HG03565 (cell line): ENCODE measurements around the gene RPRD2.
"Not testable (repeated sequence)": the region's sequence is repeated elsewhere in the genome, so short reads cannot be mapped to it uniquely, and the experiment has no call there.

Source experiments
- ATAC-seq: cut with Tn5 transposase; IDR thresholded peaks from one replicate; pipeline ENCODE4 v1.9.1; 2021; ENCODE audit warnings: mild to moderate bottlenecking, moderate library complexity; ENCODE audit not compliant: unreplicated experiment

RPRD2 gene

GRCh38 chr1:150363426-150364230 lies at the start of gene RPRD2:
Gene RPRD2 (plus strand): TSS chr1:150364147. CDS start chr1:150364715, 568 bp downstream.
- ATAC-seq: peak; percentile 67

- ATAC-seq: not testable (repeated sequence)
These were observed 49.3 kb upstream of the RPRD2 start for GRCh38 chr1:150314691-150315090.

- no peak for ATAC-seq
These were observed 43.3 kb upstream of the RPRD2 start for GRCh38 chr1:150320667-150320978.

- no peak for ATAC-seq
These were observed 42.2 kb upstream of the RPRD2 start for GRCh38 chr1:150321826-150322166.

GRCh38 chr1:150322310-150322709 lies 41.6 kb upstream of the RPRD2 start:
- ATAC-seq: no peak

- no peak for ATAC-seq
These were observed 31.2 kb upstream of the RPRD2 start for GRCh38 chr1:150332651-150333290.

- ATAC-seq: no peak
These were observed 17.6 kb upstream of the RPRD2 start for GRCh38 chr1:150346316-150346715.

GRCh38 chr1:150352866-150353265 lies 11.1 kb upstream of the RPRD2 start:
- ATAC-seq: no peak

GRCh38 chr1:150362721-150363425 lies 1.1 kb upstream of the RPRD2 start:
- ATAC-seq: peak; percentile 0

GRCh38 chr1:150364231-150365003 lies 470 bp downstream of the RPRD2 start:
- ATAC-seq: no peak

- ATAC-seq: no peak
These were observed 2.0 kb downstream of the RPRD2 start for GRCh38 chr1:150365941-150366340.

- no peak for ATAC-seq
These were observed 2.7 kb downstream of the RPRD2 start for GRCh38 chr1:150366416-150367296.

GRCh38 chr1:150371110-150371509 lies 7.2 kb downstream of the RPRD2 start:
- ATAC-seq: no peak

- no peak for ATAC-seq
These were observed 8.6 kb downstream of the RPRD2 start for GRCh38 chr1:150372580-150372979.

GRCh38 chr1:150376110-150376509 lies 12.2 kb downstream of the RPRD2 start:
- no peak for ATAC-seq

- ATAC-seq: no peak
These were observed 19.8 kb downstream of the RPRD2 start for GRCh38 chr1:150383631-150384324.

GRCh38 chr1:150385537-150386445 lies 21.8 kb downstream of the RPRD2 start:
- no peak for ATAC-seq

GRCh38 chr1:150386592-150386991 lies 22.6 kb downstream of the RPRD2 start:
- ATAC-seq: no peak

GRCh38 chr1:150387200-150387599 lies 23.3 kb downstream of the RPRD2 start:
- ATAC-seq: no peak
